HL-60 (cell line): Measurements from ENCODE around the gene ARV1.

Experiments
- GABPA ChIP-seq: IDR thresholded peaks from 2 replicates; pipeline ENCODE4 v1.6.1; 2012; ENCODE audit warnings: low read depth
- POLR2AphosphoS5 ChIP-seq: IDR thresholded peaks from 2 replicates; pipeline ENCODE4 v1.6.1; 2012; ENCODE audit warnings: low read depth
- SPI1 ChIP-seq: IDR thresholded peaks from 2 replicates; pipeline ENCODE4 v1.6.1; 2012; ENCODE audit warnings: low read depth, mild to moderate bottlenecking, borderline replicate concordance
- TF ChIP-seq, protein P1 (sequence below): IDR thresholded peaks from one replicate; pipeline ENCODE4 v1.5.1; 2011; ENCODE audit warnings: low read length, control low read depth, inconsistent platforms; ENCODE audit not compliant: insufficient read depth
- TF ChIP-seq, protein P2 (sequence below): IDR thresholded peaks from 2 replicates; pipeline ENCODE4 v1.6.1; 2012; ENCODE audit warnings: low read depth; ENCODE audit not compliant: insufficient replicate concordance

DNA sequence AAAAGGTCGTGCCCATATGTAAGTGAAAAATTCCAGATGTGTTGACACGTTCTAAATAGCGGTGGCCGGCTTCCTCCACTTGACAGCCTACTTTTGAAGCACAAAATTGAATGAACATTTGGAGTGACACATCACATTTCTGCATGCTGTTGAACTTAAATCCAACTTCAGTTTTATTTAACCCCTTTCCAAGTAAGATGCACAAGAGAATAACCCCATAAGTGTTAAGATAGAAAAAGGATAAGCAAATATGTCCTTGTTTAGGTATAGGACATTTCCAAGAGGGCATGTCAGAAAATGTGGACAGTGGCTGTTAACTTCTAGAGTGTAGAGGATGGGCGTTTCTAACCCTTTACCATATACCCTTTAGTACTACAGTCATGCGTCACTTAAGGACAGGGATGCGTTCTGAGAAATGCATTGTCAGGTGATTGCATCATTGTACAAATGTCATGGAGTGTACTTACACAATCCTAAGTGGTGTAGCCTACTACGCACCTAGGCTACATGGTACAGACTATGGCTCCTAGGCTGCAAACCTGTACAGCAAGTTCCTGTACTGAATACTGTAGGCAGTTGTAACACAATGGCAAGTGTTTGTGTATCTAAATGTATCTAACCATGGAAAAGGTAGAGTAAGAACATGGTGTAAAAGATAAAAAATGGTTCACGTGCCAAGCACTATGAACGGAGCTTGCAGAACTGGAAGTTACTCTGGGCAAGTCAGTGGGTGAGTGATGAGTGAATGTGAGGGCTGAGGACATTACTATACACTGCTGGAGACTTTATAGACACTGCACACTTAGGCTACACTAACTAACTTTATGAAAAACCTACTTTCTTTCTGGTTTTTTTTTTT is 70.5 kb downstream of the ARV1 start:
- TF ChIP-seq, protein P1, sequence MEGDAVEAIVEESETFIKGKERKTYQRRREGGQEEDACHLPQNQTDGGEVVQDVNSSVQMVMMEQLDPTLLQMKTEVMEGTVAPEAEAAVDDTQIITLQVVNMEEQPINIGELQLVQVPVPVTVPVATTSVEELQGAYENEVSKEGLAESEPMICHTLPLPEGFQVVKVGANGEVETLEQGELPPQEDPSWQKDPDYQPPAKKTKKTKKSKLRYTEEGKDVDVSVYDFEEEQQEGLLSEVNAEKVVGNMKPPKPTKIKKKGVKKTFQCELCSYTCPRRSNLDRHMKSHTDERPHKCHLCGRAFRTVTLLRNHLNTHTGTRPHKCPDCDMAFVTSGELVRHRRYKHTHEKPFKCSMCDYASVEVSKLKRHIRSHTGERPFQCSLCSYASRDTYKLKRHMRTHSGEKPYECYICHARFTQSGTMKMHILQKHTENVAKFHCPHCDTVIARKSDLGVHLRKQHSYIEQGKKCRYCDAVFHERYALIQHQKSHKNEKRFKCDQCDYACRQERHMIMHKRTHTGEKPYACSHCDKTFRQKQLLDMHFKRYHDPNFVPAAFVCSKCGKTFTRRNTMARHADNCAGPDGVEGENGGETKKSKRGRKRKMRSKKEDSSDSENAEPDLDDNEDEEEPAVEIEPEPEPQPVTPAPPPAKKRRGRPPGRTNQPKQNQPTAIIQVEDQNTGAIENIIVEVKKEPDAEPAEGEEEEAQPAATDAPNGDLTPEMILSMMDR = no peak
- no peak for TF ChIP-seq POLR2AphosphoS5
- no peak for TF ChIP-seq SPI1
- no peak for TF ChIP-seq GABPA
- TF ChIP-seq, protein P2, sequence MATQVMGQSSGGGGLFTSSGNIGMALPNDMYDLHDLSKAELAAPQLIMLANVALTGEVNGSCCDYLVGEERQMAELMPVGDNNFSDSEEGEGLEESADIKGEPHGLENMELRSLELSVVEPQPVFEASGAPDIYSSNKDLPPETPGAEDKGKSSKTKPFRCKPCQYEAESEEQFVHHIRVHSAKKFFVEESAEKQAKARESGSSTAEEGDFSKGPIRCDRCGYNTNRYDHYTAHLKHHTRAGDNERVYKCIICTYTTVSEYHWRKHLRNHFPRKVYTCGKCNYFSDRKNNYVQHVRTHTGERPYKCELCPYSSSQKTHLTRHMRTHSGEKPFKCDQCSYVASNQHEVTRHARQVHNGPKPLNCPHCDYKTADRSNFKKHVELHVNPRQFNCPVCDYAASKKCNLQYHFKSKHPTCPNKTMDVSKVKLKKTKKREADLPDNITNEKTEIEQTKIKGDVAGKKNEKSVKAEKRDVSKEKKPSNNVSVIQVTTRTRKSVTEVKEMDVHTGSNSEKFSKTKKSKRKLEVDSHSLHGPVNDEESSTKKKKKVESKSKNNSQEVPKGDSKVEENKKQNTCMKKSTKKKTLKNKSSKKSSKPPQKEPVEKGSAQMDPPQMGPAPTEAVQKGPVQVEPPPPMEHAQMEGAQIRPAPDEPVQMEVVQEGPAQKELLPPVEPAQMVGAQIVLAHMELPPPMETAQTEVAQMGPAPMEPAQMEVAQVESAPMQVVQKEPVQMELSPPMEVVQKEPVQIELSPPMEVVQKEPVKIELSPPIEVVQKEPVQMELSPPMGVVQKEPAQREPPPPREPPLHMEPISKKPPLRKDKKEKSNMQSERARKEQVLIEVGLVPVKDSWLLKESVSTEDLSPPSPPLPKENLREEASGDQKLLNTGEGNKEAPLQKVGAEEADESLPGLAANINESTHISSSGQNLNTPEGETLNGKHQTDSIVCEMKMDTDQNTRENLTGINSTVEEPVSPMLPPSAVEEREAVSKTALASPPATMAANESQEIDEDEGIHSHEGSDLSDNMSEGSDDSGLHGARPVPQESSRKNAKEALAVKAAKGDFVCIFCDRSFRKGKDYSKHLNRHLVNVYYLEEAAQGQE = no peak
